ENCODE measurements around the gene IKZF1.

- no peak for TF ChIP-seq ESRRA (CRISPR knock-in tag; IDR thresholded peaks at IDR 0.05; ENCODE audit: borderline replicate concordance)
- no peak for TF ChIP-seq CBFB (CRISPR knock-in tag; IDR thresholded peaks at IDR 0.05; ENCODE audit: low read depth)
- no peak for TF ChIP-seq NFYB (CRISPR knock-in tag; conservative IDR thresholded peaks at IDR 0.05; ENCODE audit: low read depth)
- no peak for TF ChIP-seq ATF3 (CRISPR knock-in tag; conservative IDR thresholded peaks at IDR 0.05)
- no peak for TF ChIP-seq STAT6 (CRISPR knock-in tag; conservative IDR thresholded peaks at IDR 0.05; ENCODE audit: low read depth)
- TF ChIP-seq PREB (CRISPR knock-in tag; IDR thresholded peaks at IDR 0.05; ENCODE audit: borderline replicate concordance), result no peak
- TF ChIP-seq CTCF (IDR thresholded peaks at IDR 0.05), result no peak
- TF ChIP-seq ETV6 (CRISPR knock-in tag; IDR thresholded peaks at IDR 0.05), result no peak
These were observed 89.8 kb downstream of the IKZF1 start for GRCh38 chr7:50394315-50394714.

Measured in WTC11 (cell line).